Measurements from ENCODE around the gene NFIB. TPM values are rescaled to one million over a fixed set of nuclear protein-coding genes. Genes with fewer than 3 reads are reported as not detected.

NFIB gene
- total RNA-seq, 1 experiment from 2014 or later, result 12.5 TPM

DNA sequence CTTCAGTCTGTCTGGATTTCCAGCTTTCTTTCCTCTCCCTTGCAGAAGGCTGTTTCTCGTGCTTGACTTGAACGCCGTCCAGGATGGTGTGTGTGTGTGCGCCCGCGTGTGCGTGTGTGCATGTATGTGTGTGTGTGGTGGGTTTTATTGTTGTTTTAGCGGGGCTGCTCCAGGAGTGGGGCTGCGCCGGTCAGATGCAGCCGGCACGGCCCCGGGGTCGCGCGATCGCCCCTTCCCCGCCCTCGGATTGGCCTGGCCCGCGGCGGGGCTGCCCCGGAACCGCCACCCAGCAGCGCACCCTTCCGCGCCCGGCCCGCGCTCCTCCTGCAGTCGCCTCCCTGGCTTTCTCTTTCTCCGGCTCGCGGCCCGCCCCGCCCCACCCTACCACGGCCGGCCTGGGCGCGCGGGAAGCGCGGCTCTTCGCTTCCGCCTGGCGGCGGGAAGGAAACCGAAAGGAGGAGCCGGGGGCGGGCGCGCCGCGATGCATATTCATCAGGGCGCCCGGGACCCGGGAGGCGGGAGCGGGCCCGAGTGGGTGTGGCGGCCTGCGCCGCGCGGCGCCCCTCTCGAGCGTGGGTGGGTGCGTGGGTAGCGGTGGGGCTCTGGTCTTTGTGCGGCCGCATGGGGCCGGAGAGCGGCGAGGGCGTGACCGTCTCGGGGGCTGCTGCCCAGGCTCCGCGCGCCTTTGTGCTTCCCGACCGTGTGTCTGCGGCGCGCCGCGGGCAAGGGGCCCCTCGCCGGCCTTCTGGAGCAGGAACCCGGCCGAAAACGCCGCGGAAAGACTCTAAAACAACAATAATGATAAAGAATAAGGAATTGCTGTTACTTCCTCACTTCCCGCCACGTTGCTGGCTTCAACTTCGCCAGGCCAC, 8.5 kb upstream of the NFIB start (continued):
- TF ChIP-seq, protein P1, sequence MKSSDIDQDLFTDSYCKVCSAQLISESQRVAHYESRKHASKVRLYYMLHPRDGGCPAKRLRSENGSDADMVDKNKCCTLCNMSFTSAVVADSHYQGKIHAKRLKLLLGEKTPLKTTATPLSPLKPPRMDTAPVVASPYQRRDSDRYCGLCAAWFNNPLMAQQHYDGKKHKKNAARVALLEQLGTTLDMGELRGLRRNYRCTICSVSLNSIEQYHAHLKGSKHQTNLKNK (CRISPR knock-in tag; IDR thresholded peaks at IDR 0.05), result no peak
- TF ChIP-seq GRHL2 (CRISPR knock-in tag; IDR thresholded peaks at IDR 0.05; ENCODE audit: insufficient replicate concordance, severe bottlenecking) (no peak), HMGA2 (CRISPR knock-in tag; IDR thresholded peaks at IDR 0.05) (no peak), NR1H2 (CRISPR knock-in tag; IDR thresholded peaks at IDR 0.05) (no peak), TP53 (CRISPR knock-in tag; IDR thresholded peaks at IDR 0.05) (no peak), MXD4 (CRISPR knock-in tag; IDR thresholded peaks at IDR 0.05; ENCODE audit: borderline replicate concordance) (no peak), ATF1 (CRISPR knock-in tag; IDR thresholded peaks at IDR 0.05) (no peak), CBFB (CRISPR knock-in tag; IDR thresholded peaks at IDR 0.05; ENCODE audit: low read depth) (no peak), CREB1 (CRISPR knock-in tag; IDR thresholded peaks at IDR 0.05) (no peak), FOXJ3 (CRISPR knock-in tag; IDR thresholded peaks at IDR 0.05; ENCODE audit: borderline replicate concordance) (no peak), ZNF396 (CRISPR knock-in tag; IDR thresholded peaks at IDR 0.05; ENCODE audit: borderline replicate concordance) (no peak), KAT7 (CRISPR knock-in tag; IDR thresholded peaks at IDR 0.05; ENCODE audit: borderline replicate concordance) (peak; percentile 97; the same call in 1 of the 2 replicates), ZNF263 (CRISPR knock-in tag; IDR thresholded peaks at IDR 0.05; ENCODE audit: low read depth) (no peak), IRF2 (CRISPR knock-in tag; IDR thresholded peaks at IDR 0.05; ENCODE audit: borderline replicate concordance, low read depth) (no peak), ZNF416 (CRISPR knock-in tag; IDR thresholded peaks at IDR 0.05) (no peak), ETV6 (CRISPR knock-in tag; IDR thresholded peaks at IDR 0.05) (peak; percentile 90; the same call in 1 of the 2 replicates), ESRRA (CRISPR knock-in tag; IDR thresholded peaks at IDR 0.05; ENCODE audit: borderline replicate concordance) (no peak), ZNF138 (CRISPR knock-in tag; conservative IDR thresholded peaks at IDR 0.05) (no peak), TEAD4 (CRISPR knock-in tag; IDR thresholded peaks at IDR 0.05) (0 out of 2 replicates have a peak, but pooled peaks have one; percentile 26)
- TF ChIP-seq, protein P2, sequence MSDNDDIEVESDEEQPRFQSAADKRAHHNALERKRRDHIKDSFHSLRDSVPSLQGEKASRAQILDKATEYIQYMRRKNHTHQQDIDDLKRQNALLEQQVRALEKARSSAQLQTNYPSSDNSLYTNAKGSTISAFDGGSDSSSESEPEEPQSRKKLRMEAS (CRISPR knock-in tag; IDR thresholded peaks at IDR 0.05), result peak; percentile 70
- TF ChIP-seq, protein P3, sequence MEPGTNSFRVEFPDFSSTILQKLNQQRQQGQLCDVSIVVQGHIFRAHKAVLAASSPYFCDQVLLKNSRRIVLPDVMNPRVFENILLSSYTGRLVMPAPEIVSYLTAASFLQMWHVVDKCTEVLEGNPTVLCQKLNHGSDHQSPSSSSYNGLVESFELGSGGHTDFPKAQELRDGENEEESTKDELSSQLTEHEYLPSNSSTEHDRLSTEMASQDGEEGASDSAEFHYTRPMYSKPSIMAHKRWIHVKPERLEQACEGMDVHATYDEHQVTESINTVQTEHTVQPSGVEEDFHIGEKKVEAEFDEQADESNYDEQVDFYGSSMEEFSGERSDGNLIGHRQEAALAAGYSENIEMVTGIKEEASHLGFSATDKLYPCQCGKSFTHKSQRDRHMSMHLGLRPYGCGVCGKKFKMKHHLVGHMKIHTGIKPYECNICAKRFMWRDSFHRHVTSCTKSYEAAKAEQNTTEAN (CRISPR knock-in tag; IDR thresholded peaks at IDR 0.05), result peak; percentile 60; the same call in 1 of the 2 replicates
- TF ChIP-seq, protein P4, sequence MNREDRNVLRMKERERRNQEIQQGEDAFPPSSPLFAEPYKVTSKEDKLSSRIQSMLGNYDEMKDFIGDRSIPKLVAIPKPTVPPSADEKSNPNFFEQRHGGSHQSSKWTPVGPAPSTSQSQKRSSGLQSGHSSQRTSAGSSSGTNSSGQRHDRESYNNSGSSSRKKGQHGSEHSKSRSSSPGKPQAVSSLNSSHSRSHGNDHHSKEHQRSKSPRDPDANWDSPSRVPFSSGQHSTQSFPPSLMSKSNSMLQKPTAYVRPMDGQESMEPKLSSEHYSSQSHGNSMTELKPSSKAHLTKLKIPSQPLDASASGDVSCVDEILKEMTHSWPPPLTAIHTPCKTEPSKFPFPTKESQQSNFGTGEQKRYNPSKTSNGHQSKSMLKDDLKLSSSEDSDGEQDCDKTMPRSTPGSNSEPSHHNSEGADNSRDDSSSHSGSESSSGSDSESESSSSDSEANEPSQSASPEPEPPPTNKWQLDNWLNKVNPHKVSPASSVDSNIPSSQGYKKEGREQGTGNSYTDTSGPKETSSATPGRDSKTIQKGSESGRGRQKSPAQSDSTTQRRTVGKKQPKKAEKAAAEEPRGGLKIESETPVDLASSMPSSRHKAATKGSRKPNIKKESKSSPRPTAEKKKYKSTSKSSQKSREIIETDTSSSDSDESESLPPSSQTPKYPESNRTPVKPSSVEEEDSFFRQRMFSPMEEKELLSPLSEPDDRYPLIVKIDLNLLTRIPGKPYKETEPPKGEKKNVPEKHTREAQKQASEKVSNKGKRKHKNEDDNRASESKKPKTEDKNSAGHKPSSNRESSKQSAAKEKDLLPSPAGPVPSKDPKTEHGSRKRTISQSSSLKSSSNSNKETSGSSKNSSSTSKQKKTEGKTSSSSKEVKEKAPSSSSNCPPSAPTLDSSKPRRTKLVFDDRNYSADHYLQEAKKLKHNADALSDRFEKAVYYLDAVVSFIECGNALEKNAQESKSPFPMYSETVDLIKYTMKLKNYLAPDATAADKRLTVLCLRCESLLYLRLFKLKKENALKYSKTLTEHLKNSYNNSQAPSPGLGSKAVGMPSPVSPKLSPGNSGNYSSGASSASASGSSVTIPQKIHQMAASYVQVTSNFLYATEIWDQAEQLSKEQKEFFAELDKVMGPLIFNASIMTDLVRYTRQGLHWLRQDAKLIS (CRISPR knock-in tag; IDR thresholded peaks at IDR 0.05; ENCODE audit: borderline replicate concordance), result no peak
- TF ChIP-seq, protein P5, sequence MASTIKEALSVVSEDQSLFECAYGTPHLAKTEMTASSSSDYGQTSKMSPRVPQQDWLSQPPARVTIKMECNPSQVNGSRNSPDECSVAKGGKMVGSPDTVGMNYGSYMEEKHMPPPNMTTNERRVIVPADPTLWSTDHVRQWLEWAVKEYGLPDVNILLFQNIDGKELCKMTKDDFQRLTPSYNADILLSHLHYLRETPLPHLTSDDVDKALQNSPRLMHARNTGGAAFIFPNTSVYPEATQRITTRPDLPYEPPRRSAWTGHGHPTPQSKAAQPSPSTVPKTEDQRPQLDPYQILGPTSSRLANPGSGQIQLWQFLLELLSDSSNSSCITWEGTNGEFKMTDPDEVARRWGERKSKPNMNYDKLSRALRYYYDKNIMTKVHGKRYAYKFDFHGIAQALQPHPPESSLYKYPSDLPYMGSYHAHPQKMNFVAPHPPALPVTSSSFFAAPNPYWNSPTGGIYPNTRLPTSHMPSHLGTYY (CRISPR knock-in tag; IDR thresholded peaks at IDR 0.05), result no peak
- TF ChIP-seq, protein P6, sequence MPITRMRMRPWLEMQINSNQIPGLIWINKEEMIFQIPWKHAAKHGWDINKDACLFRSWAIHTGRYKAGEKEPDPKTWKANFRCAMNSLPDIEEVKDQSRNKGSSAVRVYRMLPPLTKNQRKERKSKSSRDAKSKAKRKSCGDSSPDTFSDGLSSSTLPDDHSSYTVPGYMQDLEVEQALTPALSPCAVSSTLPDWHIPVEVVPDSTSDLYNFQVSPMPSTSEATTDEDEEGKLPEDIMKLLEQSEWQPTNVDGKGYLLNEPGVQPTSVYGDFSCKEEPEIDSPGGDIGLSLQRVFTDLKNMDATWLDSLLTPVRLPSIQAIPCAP (CRISPR knock-in tag; IDR thresholded peaks at IDR 0.05), result no peak
- TF ChIP-seq, protein P7, sequence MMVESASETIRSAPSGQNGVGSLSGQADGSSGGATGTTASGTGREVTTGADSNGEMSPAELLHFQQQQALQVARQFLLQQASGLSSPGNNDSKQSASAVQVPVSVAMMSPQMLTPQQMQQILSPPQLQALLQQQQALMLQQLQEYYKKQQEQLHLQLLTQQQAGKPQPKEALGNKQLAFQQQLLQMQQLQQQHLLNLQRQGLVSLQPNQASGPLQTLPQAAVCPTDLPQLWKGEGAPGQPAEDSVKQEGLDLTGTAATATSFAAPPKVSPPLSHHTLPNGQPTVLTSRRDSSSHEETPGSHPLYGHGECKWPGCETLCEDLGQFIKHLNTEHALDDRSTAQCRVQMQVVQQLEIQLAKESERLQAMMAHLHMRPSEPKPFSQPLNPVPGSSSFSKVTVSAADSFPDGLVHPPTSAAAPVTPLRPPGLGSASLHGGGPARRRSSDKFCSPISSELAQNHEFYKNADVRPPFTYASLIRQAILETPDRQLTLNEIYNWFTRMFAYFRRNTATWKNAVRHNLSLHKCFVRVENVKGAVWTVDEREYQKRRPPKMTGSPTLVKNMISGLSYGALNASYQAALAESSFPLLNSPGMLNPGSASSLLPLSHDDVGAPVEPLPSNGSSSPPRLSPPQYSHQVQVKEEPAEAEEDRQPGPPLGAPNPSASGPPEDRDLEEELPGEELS (CRISPR knock-in tag; IDR thresholded peaks at IDR 0.05), result no peak; the same call in 1 of the 2 replicates
- TF ChIP-seq, protein P8, sequence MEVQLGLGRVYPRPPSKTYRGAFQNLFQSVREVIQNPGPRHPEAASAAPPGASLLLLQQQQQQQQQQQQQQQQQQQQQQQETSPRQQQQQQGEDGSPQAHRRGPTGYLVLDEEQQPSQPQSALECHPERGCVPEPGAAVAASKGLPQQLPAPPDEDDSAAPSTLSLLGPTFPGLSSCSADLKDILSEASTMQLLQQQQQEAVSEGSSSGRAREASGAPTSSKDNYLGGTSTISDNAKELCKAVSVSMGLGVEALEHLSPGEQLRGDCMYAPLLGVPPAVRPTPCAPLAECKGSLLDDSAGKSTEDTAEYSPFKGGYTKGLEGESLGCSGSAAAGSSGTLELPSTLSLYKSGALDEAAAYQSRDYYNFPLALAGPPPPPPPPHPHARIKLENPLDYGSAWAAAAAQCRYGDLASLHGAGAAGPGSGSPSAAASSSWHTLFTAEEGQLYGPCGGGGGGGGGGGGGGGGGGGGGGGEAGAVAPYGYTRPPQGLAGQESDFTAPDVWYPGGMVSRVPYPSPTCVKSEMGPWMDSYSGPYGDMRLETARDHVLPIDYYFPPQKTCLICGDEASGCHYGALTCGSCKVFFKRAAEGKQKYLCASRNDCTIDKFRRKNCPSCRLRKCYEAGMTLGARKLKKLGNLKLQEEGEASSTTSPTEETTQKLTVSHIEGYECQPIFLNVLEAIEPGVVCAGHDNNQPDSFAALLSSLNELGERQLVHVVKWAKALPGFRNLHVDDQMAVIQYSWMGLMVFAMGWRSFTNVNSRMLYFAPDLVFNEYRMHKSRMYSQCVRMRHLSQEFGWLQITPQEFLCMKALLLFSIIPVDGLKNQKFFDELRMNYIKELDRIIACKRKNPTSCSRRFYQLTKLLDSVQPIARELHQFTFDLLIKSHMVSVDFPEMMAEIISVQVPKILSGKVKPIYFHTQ (CRISPR knock-in tag; IDR thresholded peaks at IDR 0.05), result no peak
